Bronchial epithelial cell (primary cell): ENCODE data around the gene LRMDA. TPM values are rescaled to one million over a fixed set of nuclear protein-coding genes. Genes with fewer than 3 reads are reported as not detected.
A peak's percentile ranks its signal among the peaks of the same experiment; 100 is the strongest.

Experiments
- DNase-seq: peaks from one replicate; pipeline ENCODE4 v3.0.0-alpha.2; 2010; ENCODE audit warnings: low read depth
- FAIRE-seq: peaks from 2 replicates; lab custom pipeline; 2011; peaks lifted over from hg19 to GRCh38; lab: Jason Lieb, UNC
- H3K27me3 ChIP-seq: 2 replicates; pipeline ENCODE4 v1.5.1; 2011; ENCODE audit warnings: low read length; ENCODE audit not compliant: control insufficient read depth, insufficient read depth
- H3K36me3 ChIP-seq: 2 replicates; pipeline ENCODE4 v1.5.1; 2011; ENCODE audit warnings: low read length; ENCODE audit not compliant: control insufficient read depth, insufficient read depth
- H3K4me3 ChIP-seq: 2 replicates; pipeline ENCODE4 v1.5.1; 2011; ENCODE audit warnings: mild to moderate bottlenecking, low read depth, low read length, control low read depth
- total RNA-seq: library from RNA; depleted of rRNA; stranded (reverse); fragments of >200 nt; gene quantifications from 2 replicates; pipeline ENCODE4 v1.2.1, GENCODE V29; 2014
- TF ChIP-seq, protein P1 (sequence below): IDR thresholded peaks from 2 replicates; pipeline ENCODE4 v1.5.1; 2011; ENCODE audit warnings: mild to moderate bottlenecking, moderate library complexity, low read length, control low read depth, inconsistent platforms; ENCODE audit not compliant: insufficient read depth, severe bottlenecking

LRMDA gene
- total RNA-seq, 1 donor from 2014 or later, result 1.6 TPM

DNA sequence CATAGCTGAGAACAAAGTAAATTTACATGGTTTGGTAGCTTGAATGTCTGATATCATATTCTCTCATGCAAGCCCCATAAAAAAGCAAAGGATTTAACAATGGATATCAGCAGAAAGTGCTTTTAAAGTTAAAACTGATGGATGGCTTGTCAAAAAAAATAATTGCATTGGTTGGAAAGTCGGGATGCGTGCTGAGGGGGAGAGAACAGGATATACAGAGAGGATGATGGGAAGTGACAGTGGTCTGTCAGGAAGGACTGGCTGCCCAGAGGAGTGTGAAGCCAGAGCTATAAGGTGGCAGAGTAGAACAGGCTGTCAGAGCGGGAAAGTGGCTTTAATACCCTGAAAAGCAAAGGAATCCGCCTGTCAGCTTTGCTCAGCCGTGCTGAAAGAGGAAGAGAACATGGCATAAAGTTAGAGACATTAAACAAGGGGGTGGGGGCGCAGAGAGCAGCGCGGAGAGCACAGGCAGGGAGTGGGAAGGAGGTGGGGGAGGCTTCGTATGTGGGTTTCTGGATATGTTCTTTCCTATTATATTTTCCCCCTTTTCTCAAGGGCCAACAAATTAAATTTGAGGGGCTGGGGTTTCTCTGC, 493.0 kb downstream of the LRMDA start:
- no peak for DNase-seq
- FAIRE-seq, result no peak
- Histone ChIP-seq H3K36me3 (no peaks in the 10 kb centered on the region), H3K4me3 (no peak overlapping the region), H3K27me3 (peaks cover 3% of the 10 kb centered on the region)
- TF ChIP-seq, protein P1, sequence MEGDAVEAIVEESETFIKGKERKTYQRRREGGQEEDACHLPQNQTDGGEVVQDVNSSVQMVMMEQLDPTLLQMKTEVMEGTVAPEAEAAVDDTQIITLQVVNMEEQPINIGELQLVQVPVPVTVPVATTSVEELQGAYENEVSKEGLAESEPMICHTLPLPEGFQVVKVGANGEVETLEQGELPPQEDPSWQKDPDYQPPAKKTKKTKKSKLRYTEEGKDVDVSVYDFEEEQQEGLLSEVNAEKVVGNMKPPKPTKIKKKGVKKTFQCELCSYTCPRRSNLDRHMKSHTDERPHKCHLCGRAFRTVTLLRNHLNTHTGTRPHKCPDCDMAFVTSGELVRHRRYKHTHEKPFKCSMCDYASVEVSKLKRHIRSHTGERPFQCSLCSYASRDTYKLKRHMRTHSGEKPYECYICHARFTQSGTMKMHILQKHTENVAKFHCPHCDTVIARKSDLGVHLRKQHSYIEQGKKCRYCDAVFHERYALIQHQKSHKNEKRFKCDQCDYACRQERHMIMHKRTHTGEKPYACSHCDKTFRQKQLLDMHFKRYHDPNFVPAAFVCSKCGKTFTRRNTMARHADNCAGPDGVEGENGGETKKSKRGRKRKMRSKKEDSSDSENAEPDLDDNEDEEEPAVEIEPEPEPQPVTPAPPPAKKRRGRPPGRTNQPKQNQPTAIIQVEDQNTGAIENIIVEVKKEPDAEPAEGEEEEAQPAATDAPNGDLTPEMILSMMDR, result no peak

DNA sequence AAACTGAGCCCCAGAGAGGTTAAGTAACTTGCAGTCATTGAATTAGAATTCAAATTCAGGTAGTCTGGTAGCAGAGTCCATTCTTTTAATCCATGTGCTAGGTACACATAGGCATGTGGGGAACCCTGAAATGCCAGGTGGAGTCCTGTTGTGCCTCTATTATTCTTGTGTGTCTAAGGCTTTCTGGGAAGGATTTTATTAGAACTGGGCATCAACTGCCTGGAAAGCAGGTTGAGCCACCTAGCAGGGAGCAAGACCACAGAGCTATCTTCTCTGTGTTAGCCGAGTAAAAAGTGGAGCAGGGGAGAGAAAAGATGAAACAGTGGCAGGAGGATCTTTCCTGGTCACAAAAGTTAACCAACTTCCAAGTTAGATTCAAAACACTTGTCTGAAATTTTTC, 494.6 kb downstream of the LRMDA start:
- H3K27me3 ChIP-seq, result peaks cover 3% of the 10 kb centered on the region
- no peak overlapping the region for H3K4me3 ChIP-seq
- TF ChIP-seq, protein P1, result no peak
- FAIRE-seq (no peak), DNase-seq (no peak)
- no peaks in the 10 kb centered on the region for H3K36me3 ChIP-seq

DNA sequence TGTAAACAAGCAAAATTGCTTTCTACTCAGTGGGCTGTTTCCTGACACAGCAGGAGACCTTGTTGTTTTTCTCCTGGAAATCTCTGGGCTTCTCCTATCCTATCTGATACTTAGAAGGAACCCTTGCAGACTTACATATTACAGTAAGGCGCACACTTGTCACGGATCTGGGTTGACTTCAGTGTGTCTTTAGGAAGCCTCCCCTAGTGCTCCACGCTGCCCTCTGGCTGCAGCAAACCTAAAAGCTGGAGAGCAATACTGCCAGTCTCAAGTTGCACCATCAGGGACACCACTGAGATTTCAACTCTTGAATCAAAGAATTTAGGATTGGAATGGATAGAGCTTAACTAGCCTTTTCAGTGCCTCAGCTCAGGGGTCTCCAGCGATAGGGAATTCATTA, 495.3 kb downstream of the LRMDA start:
- no peak for DNase-seq
- H3K36me3 ChIP-seq, result no peaks in the 10 kb centered on the region
- H3K27me3 ChIP-seq, result peaks cover 3% of the 10 kb centered on the region
- H3K4me3 ChIP-seq, result no peak overlapping the region
- TF ChIP-seq, protein P1, result no peak
- no peak for FAIRE-seq

DNA sequence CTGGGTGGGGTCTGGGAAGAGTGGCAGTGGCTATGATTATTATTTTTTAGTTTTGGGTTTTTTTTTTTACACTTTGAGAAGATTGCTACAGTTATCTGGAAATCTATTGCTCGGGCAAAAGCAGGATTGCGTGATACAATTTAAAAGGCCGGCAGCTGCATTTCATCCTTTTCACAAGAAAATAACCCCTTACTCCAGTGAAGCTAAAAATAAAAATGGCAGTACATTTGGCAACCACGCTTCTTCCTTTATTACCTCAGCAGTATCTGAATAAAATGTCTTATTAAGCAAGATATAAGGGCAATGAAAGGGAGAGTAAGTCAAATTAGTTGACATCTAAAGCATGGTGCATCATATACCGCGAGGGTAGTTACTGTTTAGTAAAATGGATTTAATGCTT, 496.8 kb downstream of the LRMDA start:
- no peak for FAIRE-seq
- Histone ChIP-seq H3K4me3 (no peak overlapping the region), H3K27me3 (peaks cover 3% of the 10 kb centered on the region), H3K36me3 (no peaks in the 10 kb centered on the region)
- DNase-seq, result no peak
- TF ChIP-seq, protein P1, result no peak

DNA sequence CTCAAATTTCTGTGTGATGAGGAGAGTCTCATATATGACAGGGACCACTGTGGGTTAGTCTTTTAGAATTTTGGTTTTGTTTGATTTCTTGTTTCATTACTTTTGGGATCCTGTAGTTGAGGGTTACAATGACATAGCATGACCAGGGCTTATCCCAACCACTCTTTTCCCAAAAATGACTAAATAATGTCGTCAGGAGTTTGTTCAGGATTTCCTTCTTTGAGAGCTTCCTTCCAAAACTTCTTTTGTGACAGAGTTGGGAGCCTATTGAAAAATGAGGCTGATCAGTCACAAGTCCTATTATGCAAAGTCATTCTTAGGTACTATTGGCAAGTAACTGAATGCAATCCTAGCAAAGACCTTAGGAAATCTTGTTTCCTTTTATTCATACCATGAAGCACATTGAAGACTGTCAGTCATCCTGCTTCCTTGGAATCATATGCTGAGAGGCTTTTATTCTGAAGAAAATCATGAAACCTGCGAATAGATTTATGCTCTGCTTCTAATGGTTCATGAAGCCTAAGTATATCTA, 498.3 kb downstream of the LRMDA start:
- H3K27me3 ChIP-seq, result peaks cover 3% of the 10 kb centered on the region
- TF ChIP-seq, protein P1, result no peak

DNA sequence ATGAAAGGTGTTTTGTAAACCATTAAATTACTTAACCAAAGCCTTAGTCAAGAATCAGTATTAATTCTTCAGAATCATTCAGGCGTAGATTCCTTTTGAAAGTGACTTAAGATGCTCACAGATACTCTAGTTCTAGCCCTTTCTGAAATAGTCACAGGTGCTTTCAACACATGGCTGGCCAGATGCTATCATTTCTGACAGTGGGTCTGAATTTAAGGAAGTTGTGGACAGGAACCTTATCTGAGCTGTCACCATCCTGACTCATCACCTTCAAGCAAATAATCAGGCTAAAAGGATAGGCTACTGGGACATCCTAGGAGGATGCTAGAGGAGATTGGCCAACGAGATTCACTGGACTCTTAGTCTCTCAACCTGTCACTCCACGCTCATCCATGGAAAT, 501.5 kb downstream of the LRMDA start:
- no peaks in the 10 kb centered on the region for H3K27me3 ChIP-seq
- no peak overlapping the region for H3K4me3 ChIP-seq
- TF ChIP-seq, protein P1, result no peak
- FAIRE-seq (peak; percentile 55), DNase-seq (no peak)
- no peaks in the 10 kb centered on the region for H3K36me3 ChIP-seq

More for the DNA sequence above, 498.3 kb downstream of the LRMDA start:
- FAIRE-seq (no peak), DNase-seq (no peak)
- H3K4me3 ChIP-seq, result no peak overlapping the region
- H3K36me3 ChIP-seq, result no peaks in the 10 kb centered on the region
